Heart left ventricle (tissue), 16 donors: ENCODE data around the gene KLHDC8A. TPM values are rescaled to one million over a fixed set of nuclear protein-coding genes. Genes with fewer than 3 reads are reported as not detected.

Experiments used
- ATAC-seq, 4 donors: fragments of 200-7000 bp; cut with Tn5 transposase; one replicate each; pipeline ENCODE4 v1.9.1; 2020 to 2022; ENCODE audit warnings: moderate library complexity in 4 of 4, mild to moderate bottlenecking in 3 of 4, moderate number of reproducible peaks in 1 of 4
- DNase-seq, 5 donors: peaks; one replicate each; pipeline ENCODE4 v3.0.0-alpha.2; 2020
- H3K27ac ChIP-seq, 12 donors: fragments of 200-600 bp; sonication (generic) in 4 of 12; one replicate each; pipeline versions ENCODE4 v1.5.0 to v1.8.0; 2016 to 2022; ENCODE audit warnings: mild to moderate bottlenecking in 2 of 12
- H3K27me3 ChIP-seq, 9 donors: fragments of 200-600 bp; sonication (generic) in 2 of 9; one replicate each; pipeline versions ENCODE4 v1.5.1 to v1.8.0; 2016 to 2022; ENCODE audit warnings: mild to moderate bottlenecking in 3 of 9
- H3K36me3 ChIP-seq, 9 donors: fragments of 200-600 bp; sonication (generic) in 2 of 9; one replicate each; pipeline versions ENCODE4 v1.5.0 to v1.8.0; 2018 to 2022; ENCODE audit warnings: mild to moderate bottlenecking in 2 of 9
- H3K4me1 ChIP-seq, 12 donors: fragments of 200-600 bp; sonication (generic) in 4 of 12; one replicate each; pipeline versions ENCODE4 v1.5.0 to v1.8.0; 2016 to 2022; ENCODE audit warnings: mild to moderate bottlenecking in 3 of 12
- H3K4me3 ChIP-seq, 12 donors: fragments of 200-600 bp; sonication (generic) in 4 of 12; one replicate each; pipeline versions ENCODE4 v1.5.0 to v1.8.0; 2017 to 2022; ENCODE audit warnings: mild to moderate bottlenecking in 9 of 12, moderate library complexity in 4 of 12
- H3K9me3 ChIP-seq, 12 donors: fragments of 200-600 bp; sonication (generic) in 4 of 12; one replicate each; pipeline versions ENCODE4 v1.5.0 to v1.8.0; 2016 to 2022; ENCODE audit warnings: mild to moderate bottlenecking in 1 of 12
- POLR2A ChIP-seq, 2 donors: fragments of 450-650 bp; IDR thresholded peaks; one replicate each; pipeline ENCODE4 v1.6.1; 2017; ENCODE audit warnings: antibody characterized with exemption in 2 of 2, mild to moderate bottlenecking in 2 of 2, moderate library complexity in 2 of 2
- WGBS, 4 donors: extraction: QIAGEN DNeasy Blood & Tissue Kit in 2 of 4; methylation state at CpG; one replicate each; pipeline versions ENCODE4 v1.1.5 to v1.1.7; 2013 to 2018; 5-methylcytosine and 5-hydroxymethylcytosine counted together
- intact Hi-C, 10 donors: fragments of 100-400 bp; cut with DNase I; formaldehyde crosslinking; loops; one replicate each; pipeline versions ENCODE4 v1.11.1 to v1.14.2; 2022
- polyA plus RNA-seq, 2 donors: library from polyadenylated mRNA; stranded (reverse); fragments of 200-250 nt; gene quantifications; one replicate each; pipeline ENCODE4 v1.2.3, GENCODE V29; 2013
- total RNA-seq, 9 donors: library from RNA; depleted of rRNA in 2 of 9; stranded (reverse); fragments of >200 nt in 2 of 9; fragmentation: NEBNext Ultra II Directional in 3 of 9; extraction: Animal tissue kit (Norgen Biotek cat#: 25700) in 3 of 9; gene quantifications; one replicate each; pipeline versions ENCODE4 v1.1.0 to v1.2.4, GENCODE V29; 2016 to 2023
- TF ChIP-seq, protein P1 (sequence below), 12 donors: fragments of 200-600 bp; sonication (generic) in 4 of 12; IDR thresholded peaks; one replicate each; pipeline versions ENCODE4 v1.5.0 to v1.8.0; 2018 to 2022; ENCODE audit warnings: antibody characterized with exemption in 12 of 12, mild to moderate bottlenecking in 5 of 12
- donor health status: ischemic (EF 13 %, LVEDD 7.1; RV severe dilation, severe dysfunction).
- donor health status: healthy with polysubstance abuse.
- donor health status: DM: no; HTN: yes; CAD: no.
- donor health status: DM: no; HTN: no; CAD: no.
- donor health status: ischemic (EF 25% LVEDD 6.9; RV normal size, moderate dysfunction).
- donor health status: ischemic (EF 25% LVEDD 5.7; RV mildly dilated, moderate dysfunction).
- donor health status: healthy.
- donor health status: DM: yes; HTN: yes; CAD: no.
- donor health status: ischemic (EF 35%, LVEDD 5.7; RV mildly dilated, moderate dysfunction).
- donor health status: nonischemic (EF 11% LVEDD 7.7; RV severe dilation, severe dysfunction).
- donor health status: DM: yes; HTN: yes; CAD: no.
- donor health status: PGD.
- donor health status: ischemic (EF 29% LVEDD 5.4; RV normal size, mild dysfunction).
- donor health status: nonischemic (EF 23%, LVEDD 6.1; RV moderate dilation, normal function).

The KLHDC8A gene
- total and polyA plus RNA-seq, 11 donors = 0.14 to 0.30 (median 0.18) TPM; not detected in 8

DNA sequence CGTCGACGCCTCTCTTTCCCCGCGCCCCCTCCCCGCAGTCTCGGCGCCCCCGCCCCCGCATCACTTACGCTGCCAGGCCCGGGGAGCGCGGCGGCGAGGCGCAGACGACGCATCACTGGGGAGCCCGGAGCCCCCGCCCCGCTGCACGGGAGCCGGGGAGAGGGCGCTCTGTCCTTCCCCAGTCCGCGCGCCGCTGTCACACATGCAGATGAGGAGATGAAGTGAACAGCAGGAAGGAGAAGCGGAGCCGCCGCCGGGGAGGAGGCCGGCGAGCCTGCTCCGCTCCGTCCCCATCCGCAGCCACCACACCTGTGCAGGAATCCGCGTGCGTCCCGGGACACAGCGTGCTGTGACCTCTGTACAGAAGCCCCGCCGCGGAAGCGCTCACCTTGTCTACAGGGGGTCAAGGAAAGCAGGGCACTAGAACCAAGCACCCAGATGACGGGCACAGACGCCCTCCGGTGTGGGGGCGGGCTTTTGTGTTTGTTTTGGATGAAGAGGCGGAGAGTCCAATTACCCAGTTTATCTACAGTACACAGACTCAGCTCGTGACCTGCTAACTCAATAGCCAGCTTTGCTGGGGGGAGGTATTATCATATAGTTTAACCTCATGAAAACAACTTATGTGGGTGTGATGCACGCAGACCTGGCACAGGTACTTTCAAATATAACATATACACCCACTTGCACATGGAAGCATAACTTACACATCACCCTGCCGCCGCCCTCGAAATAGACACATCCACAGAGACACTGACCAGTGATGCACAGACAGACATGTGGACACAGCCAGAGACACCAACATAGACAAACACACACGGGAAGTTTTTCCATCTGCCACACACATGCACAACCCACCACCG is 12.4 kb downstream of the KLHDC8A start:
- Histone ChIP-seq H3K4me1 (peaks cover 0 to 16% (median 12%) of the 10 kb centered on the region in 12 donors), H3K27me3 (peaks cover 15 to 58% (median 31%) of the 10 kb centered on the region in 9 donors), H3K9me3 (no peaks in the 10 kb centered on the region), H3K36me3 (no peaks in the 10 kb centered on the region), H3K4me3 (peak overlapping the region; percentile 10 to 43 (median 34)), H3K27ac (no peak overlapping the region)
- intact Hi-C loops = no loop called here
- ATAC-seq = peak in 2 of 4 donors; percentile 34 to 46
- no peak for TF ChIP-seq POLR2A (IDR thresholded peaks at IDR 0.05)
- TF ChIP-seq, protein P1, sequence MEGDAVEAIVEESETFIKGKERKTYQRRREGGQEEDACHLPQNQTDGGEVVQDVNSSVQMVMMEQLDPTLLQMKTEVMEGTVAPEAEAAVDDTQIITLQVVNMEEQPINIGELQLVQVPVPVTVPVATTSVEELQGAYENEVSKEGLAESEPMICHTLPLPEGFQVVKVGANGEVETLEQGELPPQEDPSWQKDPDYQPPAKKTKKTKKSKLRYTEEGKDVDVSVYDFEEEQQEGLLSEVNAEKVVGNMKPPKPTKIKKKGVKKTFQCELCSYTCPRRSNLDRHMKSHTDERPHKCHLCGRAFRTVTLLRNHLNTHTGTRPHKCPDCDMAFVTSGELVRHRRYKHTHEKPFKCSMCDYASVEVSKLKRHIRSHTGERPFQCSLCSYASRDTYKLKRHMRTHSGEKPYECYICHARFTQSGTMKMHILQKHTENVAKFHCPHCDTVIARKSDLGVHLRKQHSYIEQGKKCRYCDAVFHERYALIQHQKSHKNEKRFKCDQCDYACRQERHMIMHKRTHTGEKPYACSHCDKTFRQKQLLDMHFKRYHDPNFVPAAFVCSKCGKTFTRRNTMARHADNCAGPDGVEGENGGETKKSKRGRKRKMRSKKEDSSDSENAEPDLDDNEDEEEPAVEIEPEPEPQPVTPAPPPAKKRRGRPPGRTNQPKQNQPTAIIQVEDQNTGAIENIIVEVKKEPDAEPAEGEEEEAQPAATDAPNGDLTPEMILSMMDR (IDR thresholded peaks at IDR 0.05) = no peak
- 9 to 47% (median 12%) methylated on average over 11 to 59 of the region's 59 CpGs for WGBS, 4 donors
- peak in 1 of 5 donors; percentile 64 for DNase-seq

DNA sequence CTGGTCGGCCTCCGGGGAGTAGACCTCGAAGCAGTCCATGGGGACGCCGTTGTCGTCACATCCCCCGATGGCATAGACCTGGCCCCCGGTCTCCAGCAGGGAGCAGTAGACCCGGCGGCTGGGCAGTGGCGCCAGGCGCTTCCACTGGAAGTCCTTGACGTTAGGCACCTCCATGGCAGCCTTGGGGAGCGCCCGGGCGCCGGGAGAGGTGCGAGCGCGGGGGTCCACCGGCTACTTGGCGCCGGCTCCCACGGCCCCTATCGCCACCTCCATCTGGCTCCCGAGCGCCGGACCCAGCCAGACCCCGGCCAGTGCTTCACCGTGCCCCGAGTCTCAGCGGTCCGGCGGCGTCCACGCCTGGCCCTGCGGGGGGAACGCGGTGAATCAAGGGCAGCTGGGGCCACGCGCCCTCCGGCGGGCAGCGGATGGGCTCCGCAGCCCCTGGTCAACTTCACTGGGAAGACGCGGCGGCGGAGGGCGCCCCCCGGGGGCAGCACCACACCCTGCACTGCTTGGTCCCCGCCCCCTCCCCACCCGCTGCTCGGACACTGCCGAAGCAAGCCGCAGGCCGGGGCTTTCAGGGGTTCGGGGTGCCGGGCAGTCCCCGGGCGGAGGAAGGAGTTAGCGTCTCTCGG is 13.2 kb downstream of the KLHDC8A start:
- no peak overlapping the region for H3K27ac ChIP-seq
- DNase-seq = no peak
- H3K4me3 ChIP-seq = peak overlapping the region; percentile 10 to 43 (median 34)
- no peaks in the 10 kb centered on the region for H3K36me3 ChIP-seq
- intact Hi-C loops = no loop called here
- peaks cover 15 to 58% (median 31%) of the 10 kb centered on the region in 9 donors for H3K27me3 ChIP-seq
- TF ChIP-seq, protein P1 (IDR thresholded peaks at IDR 0.05) = peak in 1 of 12 donors; percentile 9
- no peak for TF ChIP-seq POLR2A (IDR thresholded peaks at IDR 0.05)
- peak in 3 of 4 donors; percentile 8 to 38 (median 17) for ATAC-seq
- WGBS, 4 donors = 2 to 10% (median 4%) methylated on average over 10 to 63 of the region's 63 CpGs
- H3K4me1 ChIP-seq = peaks cover 0 to 16% (median 12%) of the 10 kb centered on the region in 12 donors
- H3K9me3 ChIP-seq = no peaks in the 10 kb centered on the region

DNA sequence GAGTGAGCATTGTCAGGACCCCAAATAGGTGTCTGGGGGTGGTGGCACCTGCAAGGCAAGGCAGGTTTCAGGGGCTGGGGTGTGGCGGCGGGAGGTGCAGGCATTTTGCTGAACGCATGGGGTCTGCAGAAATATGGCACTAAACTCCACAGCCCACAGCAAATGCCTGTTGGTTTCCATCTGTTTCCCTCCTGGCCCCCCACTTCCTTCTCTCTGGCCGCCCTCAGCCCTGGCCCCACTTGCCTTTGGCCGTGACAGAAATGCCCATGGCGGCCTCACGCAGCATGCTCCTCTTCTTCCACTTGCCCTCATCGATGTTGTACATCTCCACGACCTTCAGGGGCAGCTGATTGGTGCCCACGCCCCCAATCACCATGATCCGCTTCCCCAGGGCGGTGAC is 13.7 kb downstream of the KLHDC8A start:
- H3K27me3 ChIP-seq = peaks cover 15 to 54% (median 31%) of the 10 kb centered on the region in 9 donors
- no peak for ATAC-seq
- intact Hi-C loops = no loop called here

More for the DNA sequence above, 13.7 kb downstream of the KLHDC8A start:
- Histone ChIP-seq H3K36me3 (no peaks in the 10 kb centered on the region), H3K4me3 (no peak overlapping the region), H3K4me1 (peaks cover 0 to 16% (median 12%) of the 10 kb centered on the region in 12 donors), H3K27ac (no peak overlapping the region), H3K9me3 (no peaks in the 10 kb centered on the region)
- TF ChIP-seq, protein P1 (IDR thresholded peaks at IDR 0.05) = no peak
- TF ChIP-seq POLR2A (IDR thresholded peaks at IDR 0.05) = no peak
- 74 to 82% (median 78%) methylated on average over 11 to 12 of the region's 12 CpGs for WGBS, 4 donors
- DNase-seq = no peak
